HG02763 (cell line): ENCODE measurements around the gene MVB12A.

ENCODE experiments used
- ATAC-seq: cut with Tn5 transposase; IDR thresholded peaks from one replicate; pipeline ENCODE4 v1.9.1; 2021; ENCODE audit warnings: mild to moderate bottlenecking, moderate library complexity; ENCODE audit not compliant: unreplicated experiment

The MVB12A gene

DNA sequence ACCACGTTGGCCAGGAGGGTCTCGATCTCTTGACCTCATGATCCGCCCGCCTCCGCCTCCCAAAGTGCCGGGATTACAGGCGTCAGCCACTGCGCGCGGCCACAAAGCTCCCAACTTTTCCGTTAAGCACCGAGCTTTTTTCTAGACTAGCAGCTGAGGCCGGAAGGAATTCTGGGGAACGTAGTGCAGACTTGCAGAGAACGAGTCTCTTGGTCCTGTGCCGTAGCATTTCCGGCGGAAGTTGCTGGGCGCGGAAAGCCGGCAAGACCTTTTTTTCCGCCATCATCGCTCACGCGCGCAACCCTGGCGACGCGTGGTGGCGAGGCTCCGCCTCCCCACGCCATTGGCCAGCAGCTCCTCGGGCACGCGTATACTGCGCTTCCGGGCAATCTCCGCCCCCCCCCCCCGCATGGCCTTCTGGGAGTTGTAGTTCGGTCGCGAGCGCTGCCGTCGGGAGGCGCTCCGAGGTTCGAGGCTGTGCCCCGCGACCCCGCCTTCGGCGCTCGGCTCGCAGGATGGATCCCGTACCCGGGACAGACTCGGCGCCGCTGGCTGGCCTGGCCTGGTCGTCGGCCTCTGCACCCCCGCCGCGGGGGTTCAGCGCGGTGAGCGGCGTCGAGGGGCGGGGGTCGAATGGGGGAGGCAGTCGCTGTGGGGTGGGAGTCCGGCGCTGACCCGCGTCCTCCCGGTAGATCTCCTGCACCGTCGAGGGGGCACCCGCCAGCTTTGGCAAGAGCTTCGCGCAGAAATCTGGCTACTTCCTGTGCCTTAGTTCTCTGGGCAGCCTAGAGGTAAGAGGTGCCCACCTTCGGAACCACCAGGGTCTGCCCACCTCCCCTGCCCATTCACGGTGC lies at the start of gene MVB12A:
MVB12A (plus strand) TSS at position 427 of the 854 bp plus-strand sequence; CDS start at position 516, 89 bp downstream.
- peak; percentile 90 for ATAC-seq

DNA sequence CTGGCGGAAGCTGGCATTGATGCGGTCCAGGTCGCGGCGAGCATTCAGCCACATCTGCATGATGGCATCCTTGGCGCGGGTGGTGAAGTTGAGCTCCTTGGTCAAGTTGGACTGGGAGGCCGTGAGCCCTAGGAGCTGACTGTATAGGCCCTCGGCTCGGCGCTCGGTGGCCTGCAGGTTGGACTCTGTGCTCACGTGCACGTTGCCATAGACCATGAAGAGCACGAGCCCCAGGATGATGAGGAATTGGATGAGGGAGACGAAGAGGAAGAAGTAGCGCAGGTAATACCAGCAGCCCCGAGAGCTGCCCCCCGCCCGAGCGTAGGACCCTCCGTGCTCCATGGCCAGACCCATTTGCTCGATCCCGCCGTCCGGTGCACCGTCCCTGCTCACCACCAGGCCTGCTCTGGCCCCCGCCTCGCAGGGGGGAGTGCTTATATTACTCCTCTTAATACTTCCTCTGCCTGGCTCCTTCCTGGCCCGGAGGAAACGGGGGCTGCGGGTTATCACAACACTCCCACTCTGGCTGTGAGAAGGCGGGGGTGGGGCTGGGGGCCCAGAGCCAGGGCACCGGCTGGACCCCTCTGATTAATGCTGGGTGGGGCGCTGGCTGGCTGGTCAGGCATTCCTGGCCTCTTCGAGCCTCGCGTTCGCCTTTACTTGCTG lies 42.8 kb upstream of the MVB12A start, which contains the start of gene PLVAP:
PLVAP (minus strand) TSS at position 408 of the 666 bp plus-strand sequence; CDS start at position 354, 54 bp downstream.
- no peak for ATAC-seq

DNA sequence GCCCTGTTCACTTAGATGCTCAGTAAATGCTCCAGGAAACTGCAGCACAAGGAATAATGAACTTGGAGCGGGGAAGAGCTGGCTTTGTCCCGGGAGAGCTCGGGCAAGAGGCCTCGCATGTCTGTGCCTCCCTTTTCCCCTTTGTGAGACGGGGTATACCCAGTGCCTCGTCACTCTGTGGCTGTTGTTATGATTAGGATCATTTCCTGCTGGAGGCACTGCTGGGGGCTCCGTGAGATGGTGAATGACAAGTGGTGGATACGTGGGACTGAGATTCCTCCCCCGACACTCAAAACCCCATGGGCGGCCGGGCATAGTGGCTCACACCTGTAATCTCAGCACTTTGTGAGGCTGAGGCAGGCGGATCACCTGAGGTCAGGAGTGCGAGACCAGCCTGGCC lies 41.6 kb upstream of the MVB12A start:
- ATAC-seq = no peak

DNA sequence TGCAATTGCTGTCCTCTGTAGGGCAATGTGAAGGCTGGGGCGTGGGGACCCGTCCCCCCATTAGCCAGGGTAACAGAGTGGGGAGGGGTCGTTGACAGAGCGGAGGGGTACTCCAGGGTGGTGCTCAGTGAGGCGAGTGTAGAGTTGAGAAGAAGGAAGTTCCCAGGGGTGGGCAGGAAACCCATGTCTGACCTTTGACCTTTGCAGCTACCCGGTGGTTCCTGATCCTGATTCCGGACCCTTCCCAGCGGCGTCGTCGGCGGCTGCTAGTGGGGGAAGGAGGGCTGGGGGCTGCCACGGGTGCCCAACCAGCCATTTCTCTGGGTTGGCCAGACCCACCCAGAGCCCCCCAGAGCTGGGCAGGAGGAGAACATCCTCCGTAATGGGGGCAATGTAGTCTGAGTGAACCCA lies 40.6 kb upstream of the MVB12A start:
- ATAC-seq = no peak

DNA sequence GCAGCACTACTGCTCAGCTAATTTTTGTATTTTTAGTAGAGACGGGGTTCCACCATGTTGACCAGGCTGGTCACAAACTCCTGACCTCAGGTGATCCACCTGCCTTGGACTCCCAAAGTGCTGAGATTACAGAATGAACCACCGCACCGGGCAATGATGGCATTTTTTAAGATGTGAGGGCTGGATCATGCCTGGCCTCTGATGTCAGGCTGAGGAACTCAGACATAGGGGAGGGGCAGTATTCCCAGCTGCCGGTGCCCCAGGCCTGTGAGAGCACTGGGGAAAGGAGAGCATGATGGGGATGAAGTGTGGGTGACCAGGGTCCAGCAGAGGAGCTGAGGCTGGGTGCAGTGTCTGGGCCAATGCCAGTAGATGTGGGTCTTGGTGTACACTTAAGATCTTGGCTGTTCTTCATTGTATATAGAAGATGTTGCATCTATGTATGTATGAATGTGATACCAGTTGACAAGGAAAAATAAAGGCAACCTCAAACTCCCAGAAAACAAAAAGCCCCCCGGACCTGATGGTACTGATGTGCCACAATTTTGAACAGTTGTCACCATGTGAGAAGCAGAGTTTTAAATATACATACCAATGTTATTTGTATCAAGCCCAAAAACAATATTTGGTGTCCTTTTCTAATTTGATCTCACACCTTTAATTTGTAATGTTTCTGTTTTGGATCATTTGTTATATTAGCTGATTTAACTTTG lies 39.3 kb upstream of the MVB12A start:
- ATAC-seq = no peak

DNA sequence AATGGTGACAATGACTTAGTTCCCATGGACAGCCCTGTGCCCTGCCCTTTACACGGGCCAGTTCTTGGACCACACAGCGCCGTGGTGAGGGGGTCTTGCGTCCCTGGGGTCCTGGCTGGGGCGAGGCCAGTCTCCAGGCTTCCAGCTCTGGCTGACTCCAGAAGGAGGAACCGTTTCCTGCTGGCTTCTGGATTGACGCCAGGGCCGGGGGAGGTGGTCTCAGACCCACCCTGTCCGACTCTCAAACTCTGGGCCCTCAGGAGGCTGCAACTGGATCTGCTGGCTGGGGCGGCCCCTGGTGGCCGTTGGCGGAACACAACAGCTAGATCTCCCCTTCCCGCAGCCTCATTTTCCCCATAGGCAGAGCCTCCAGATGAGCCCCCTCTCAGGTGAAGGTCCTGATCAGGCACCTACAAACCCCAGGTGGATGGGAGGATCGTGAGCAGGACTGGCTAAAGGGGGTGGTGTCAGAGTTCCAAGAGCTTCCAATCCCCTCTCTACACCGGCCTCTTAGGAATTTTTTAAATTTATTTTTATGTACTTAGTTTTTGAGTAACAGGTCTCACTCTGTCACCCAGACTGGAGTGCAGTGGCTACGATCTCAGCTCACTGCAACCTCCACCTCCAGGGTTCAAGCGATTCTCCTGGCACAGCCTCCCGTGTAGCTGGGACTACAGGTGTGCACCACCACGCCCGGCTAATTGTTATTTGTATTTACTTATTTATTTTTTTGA lies 33.8 kb upstream of the MVB12A start:
- no peak for ATAC-seq

DNA sequence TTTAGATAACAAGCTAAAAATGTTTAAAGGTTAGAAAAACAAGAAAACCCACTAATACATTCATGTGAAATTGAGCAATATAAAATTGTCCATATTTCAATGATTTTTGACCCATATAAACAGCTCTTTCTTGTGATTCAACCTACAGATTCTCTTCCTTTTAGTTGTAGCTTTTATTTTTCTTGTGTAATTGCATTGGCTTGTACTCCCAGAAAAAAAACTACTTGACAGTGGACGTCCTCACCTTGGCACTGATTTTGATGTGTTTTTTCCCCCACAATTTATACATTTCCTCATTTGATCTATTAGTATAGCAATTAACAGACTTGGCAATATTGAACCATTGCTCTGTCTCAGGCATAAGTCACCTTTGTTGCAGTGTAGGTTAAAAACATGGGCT lies 30.6 kb upstream of the MVB12A start:
- no peak for ATAC-seq

DNA sequence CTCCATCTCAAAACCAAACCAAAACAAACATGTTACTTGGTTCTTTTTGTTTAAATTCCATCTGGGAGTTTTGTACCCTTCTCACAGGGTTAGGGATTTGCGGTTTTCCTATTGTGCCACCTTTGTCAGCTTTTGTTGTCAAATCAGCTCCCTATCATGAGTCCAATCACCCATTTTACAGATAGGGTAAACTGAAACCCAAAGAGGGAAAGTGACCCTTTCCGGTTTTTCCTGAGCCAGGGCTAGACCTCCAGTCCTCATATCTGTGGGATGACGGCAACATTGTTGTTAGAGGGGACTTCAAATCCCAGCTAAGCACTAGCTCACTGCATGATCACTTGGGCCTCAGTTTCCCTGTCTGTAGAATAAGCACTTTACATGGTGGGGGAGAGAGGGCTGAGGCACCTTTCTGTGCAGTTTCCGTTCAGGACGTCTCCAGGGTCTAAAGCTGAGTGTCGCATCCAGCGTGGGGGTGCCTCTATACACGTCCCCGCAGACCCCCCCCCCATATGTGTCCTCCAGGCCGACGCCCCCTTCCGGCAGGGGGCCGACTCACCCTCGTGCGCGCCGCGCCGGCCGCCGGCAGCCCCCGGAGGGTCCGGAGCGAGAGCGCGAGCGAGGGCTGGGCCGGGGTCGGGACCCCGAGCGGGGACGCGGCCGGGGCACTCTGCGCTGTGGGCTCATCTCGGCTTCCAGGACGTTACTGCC lies 29.7 kb upstream of the MVB12A start:
- ATAC-seq = no peak

DNA sequence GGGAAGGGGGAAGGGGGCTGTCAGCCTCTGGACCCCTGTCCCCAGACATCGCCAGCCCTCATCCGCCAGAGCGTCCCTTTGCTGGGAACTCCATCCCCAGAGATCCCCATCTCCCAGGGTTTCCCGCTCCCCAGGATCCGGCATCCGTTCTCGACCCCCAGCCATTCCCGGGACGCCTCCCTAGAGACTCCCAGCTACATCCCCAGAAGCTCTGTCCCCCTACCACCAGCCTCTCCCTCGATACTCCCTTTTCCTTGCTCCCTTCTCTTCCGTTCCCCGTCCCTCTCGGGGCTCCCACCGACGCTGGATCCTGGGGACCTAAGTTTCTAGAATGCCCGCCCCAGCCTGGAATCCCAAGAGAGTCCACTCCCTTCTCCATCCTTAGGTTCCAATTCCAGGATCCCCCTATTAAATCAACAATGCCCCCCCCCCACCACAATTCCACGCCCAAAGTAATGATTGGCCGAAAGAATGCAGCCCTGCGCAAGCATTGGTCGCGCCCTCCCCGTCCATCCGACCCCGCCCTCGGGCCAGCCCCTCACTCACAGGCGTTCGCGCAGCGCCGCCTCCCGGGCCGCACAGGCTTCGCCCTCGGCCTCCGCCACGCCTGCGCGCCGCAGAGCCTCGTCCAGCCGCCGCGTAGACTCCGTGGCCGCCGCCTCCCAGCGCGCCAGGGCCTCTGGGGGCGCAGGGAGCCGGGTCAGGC lies 29.0 kb upstream of the MVB12A start:
- ATAC-seq = peak; percentile 84

DNA sequence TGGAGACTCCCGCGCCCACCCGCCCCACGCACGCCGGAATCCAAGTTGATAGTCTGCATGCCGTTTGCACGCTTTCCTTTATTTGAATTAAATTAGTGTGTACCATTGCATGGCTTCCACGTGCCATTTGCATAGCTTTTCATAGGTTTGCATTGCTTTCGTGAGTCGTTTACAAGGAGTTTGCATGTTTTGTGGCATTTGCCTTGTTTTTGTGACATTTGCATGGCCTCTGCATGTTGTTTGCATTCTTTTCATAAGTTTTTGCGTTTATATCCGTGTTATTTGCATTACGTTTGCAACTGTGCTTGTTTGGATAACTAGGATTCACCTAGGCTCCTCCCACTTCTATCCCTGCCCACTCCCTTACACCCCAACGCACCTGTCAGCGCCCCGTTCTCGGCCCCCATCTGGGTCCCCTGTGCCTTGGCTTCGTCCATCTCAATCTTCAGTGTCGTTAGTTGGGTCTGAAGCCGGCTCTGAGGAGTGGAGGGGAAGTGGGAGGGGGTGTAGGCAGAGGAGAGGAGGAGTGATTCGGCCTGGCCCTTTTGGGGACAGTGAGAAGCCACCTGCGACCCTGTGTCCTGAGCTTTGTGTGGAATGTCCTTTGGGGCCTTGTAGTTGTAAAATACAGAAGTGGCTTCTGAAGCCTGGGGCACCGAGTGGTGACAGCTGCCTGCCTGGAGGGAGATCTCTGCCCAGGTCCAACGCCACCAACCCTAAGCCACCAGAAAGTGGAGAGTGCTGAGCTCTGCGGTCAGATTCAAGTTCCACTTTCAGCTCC lies 28.3 kb upstream of the MVB12A start:
- no peak for ATAC-seq

DNA sequence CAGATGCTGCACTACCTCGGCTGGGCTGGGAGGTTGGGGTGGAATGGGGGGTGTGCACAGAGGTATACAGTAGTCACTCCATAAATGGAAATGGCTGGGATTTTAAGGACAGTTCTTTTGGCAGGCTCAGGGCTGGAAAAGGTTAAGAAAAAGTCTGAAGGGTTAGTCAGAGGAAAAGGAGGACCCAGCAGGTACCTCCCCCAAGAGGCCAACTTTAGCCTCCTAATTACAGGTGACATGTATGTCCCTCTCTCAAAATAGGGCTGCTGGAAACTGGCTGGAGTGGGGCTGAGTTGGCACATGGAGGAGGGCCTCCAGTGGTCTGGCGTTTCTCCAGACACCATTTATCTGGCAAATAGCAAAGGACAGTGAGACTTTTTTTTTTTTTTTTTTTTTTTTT lies 26.8 kb upstream of the MVB12A start:
- no peak for ATAC-seq

DNA sequence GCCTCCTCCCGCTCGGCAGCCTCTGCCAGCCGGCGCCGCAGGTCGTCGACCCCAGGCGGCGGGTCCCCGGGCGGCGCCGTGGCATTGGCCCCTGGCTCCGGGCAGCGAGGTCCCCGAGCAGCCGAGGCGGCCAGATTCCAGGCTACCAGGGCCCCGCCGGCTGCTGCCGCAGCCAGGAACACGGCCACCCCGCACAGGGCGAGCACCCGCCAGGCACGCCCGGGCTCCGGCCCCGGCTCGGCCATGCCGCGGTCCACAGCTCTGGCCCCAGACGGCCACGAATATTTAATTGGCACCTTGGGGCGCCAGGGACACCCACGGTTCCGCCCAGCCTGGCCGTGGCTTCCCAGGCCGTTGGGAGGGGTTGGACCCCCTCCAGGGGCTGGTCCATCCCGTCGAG lies 25.9 kb upstream of the MVB12A start, which contains the start of gene CCDC194:
CCDC194 (minus strand) TSS at position 283 of the 400 bp plus-strand sequence; CDS start at position 245, 38 bp downstream.
- ATAC-seq = no peak

DNA sequence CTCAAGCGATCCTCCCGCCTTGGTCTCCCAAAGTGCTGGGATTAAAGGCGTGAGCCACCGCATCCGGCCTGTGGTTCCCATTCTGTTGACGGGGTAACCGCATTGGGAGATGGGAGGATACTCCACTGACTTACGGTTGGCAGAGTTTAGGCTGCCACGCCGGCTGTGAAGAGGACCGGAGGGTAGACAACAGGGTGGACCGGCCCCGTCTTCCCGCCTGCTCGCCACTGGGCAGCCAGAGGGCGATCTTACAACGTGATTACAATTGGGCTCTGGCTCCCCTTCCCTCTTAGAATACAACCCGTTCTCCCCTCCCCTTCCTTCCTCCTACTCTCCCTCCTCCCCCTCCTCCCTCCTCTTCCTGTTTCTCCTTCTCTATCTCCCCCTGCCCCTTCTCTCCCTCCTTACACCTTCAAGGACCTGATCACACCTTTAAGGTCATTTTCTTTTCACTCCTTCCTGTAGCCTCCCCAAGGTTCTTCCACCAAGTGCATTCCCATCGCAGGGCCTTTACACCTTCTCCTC lies 24.9 kb upstream of the MVB12A start:
- ATAC-seq = no peak

DNA sequence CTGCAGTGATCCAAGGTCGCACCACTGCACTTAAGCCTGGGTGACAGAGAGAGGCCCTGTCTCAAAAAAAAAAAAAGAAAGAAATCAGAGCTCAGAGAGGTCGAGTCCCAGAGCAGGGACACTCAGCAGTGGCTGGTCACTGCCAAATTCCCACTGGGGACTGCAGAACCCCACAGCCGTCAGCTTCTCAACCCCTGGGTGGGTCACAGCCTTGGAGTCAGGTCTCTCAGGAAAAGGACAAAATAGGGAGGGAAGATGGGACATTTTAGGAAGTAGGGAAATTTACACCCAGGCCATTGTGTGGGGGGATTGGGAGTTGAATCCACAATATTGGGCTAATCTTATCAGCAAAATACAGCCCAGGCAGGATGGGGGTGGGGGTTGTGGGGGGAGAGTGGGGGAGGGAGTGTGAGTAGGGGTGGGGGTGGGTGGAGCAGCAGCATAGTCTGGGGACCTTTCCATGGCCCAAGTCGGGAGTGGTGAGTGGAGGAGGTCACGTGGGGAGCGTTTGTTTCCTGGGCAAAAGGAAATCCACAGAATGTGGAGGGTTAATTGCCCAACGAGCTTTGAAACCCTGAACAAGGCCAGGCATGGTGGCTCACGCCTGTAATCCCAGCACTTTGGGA lies 20.8 kb upstream of the MVB12A start:
- no peak for ATAC-seq

DNA sequence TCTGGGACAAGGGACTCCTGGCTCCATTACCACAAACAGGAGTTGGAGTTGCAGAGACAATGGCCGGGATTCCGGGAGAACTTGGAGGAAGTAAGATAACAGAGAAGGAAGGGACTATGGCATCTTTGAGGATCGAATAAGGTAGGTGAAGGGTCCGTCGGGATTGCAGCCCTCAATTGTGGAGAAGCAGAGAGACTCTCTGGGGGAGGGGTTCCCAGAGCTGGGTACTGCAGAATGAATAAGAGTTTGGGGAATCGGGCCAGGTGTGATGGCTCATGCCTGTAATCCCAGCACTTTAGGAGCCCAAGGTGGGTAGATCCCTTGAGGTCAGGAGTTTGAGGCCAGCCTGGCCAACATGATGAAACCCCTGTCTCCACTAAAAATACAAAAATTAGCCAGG lies 18.2 kb upstream of the MVB12A start:
- ATAC-seq = no peak

DNA sequence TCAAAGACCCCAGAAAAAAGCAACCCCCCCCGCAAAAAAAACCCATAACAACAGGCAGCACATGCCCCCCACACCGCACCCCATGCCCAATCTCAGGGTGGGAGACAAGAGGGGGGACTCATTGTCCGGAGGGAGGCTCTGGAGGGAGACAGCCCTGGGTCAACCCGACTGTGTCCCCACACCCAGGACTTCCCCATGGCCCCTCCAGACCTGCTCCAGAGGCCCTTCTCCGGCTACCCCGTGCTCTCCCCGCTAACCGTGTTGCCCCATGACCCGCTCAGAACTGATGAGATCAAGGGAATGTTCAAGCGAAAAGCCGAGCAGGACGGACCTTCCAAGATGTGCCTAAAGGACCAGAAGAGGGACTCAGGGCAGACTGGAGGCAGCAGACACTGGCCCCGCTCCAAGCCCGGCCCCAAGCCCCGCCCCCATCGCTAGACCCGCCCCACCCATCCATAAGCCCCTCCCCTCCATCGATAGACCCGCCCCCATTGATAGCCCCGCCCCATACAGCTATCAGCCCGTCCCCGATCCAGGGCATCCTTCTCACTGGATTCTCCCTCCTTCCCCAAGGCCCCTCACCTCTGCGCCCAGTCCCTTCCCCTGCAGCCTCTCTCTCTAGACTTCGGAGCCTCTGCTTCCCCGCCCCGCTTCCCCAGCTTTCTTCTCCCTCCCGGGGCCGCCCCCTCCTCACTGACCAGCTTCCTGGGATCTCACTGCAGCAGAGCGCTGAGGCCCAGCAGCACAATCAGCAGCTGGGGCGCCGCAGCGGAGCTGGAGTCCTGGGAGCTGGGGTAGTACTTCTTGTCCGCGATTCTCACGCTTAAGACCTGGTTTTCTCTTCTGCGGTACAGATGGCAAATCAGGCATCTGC lies 16.6 kb upstream of the MVB12A start:
- no peak for ATAC-seq

DNA sequence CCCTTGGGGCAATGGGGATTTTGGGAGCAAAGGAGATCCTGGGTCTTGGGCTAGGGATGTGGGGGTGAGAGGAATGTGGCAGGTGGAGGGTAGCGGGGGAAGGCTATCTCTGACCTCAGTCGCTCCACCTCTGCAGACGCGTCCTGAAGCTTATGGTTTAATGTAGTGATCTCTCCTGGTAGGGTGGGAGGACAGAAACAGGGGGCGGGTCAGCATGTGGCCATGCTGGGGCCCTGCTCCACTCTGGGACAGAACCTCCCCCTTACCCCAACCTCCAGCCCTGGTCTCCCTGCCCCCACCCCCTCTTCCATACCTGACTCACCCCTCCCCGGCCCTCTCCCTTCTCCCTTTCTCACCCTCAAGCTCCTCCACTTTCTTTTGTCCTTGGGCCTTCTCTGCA lies 15.8 kb upstream of the MVB12A start:
- ATAC-seq = no peak
